Stimulated activated CD8-positive, alpha-beta memory T cell treated with anti-CD3 and anti-CD28 coated beads, Interleukin-12 subunit alpha, Interleukin-12 subunit beta, amount 100 ng/mL, for 1 hour (primary cell): Measurements from ENCODE around the gene LRRC25.
A peak's percentile ranks its signal among the peaks of the same experiment; 100 is the strongest.
"Not testable (repeated sequence)": the region's sequence is repeated elsewhere in the genome, so short reads cannot be mapped to it uniquely, and the experiment has no call there.

Experiments
- DNase-seq: peaks from one replicate; pipeline ENCODE4 v3.0.0-alpha.2; 2020; ENCODE audit warnings: low read depth

LRRC25 gene

GRCh38 chr19:18379803-18380747, 17.3 kb downstream of the LRRC25 start:
- no peak for DNase-seq

GRCh38 chr19:18377026-18377425, 20.4 kb downstream of the LRRC25 start:
- DNase-seq, result no peak

GRCh38 chr19:18373892-18374629, 23.4 kb downstream of the LRRC25 start:
- DNase-seq, result peak; percentile 39

- no peak for DNase-seq
Observed at GRCh38 chr19:18373407-18373891, 24.0 kb downstream of the LRRC25 start.

- DNase-seq, result no peak
Observed at GRCh38 chr19:18368504-18369222, 28.8 kb downstream of the LRRC25 start.

GRCh38 chr19:18366021-18366435, 31.4 kb downstream of the LRRC25 start:
- no peak for DNase-seq

GRCh38 chr19:18364826-18365528, 32.4 kb downstream of the LRRC25 start:
- DNase-seq, result no peak

- DNase-seq, result not testable (repeated sequence)
Observed at GRCh38 chr19:18364277-18364825, 33.1 kb downstream of the LRRC25 start.

- DNase-seq, result no peak
Observed at GRCh38 chr19:18363787-18364186, 33.6 kb downstream of the LRRC25 start.

- DNase-seq, result no peak
Observed at GRCh38 chr19:18362934-18363542, 34.4 kb downstream of the LRRC25 start.

GRCh38 chr19:18361646-18362045, 35.8 kb downstream of the LRRC25 start:
- no peak for DNase-seq

GRCh38 chr19:18357041-18357440, 40.4 kb downstream of the LRRC25 start:
- DNase-seq, result no peak

GRCh38 chr19:18354743-18355142, 42.7 kb downstream of the LRRC25 start:
- not testable (repeated sequence) for DNase-seq

- DNase-seq, result no peak
Observed at GRCh38 chr19:18353378-18354005, 43.9 kb downstream of the LRRC25 start.

GRCh38 chr19:18351544-18351943, 45.9 kb downstream of the LRRC25 start:
- no peak for DNase-seq

- no peak for DNase-seq
Observed at GRCh38 chr19:18350490-18350889, 46.9 kb downstream of the LRRC25 start.

- no peak for DNase-seq
Observed at GRCh38 chr19:18349524-18350128, 47.8 kb downstream of the LRRC25 start.

- not testable (repeated sequence) for DNase-seq
Observed at GRCh38 chr19:18348818-18349339, 48.5 kb downstream of the LRRC25 start.

- DNase-seq, result no peak
Observed at GRCh38 chr19:18348171-18348570, 49.3 kb downstream of the LRRC25 start.

GRCh38 chr19:18346091-18346490, 51.3 kb downstream of the LRRC25 start:
- no peak for DNase-seq
